Peyer's patch (tissue), 4 donors: ENCODE data around the gene TAPBPL. TPM values are rescaled to one million over a fixed set of nuclear protein-coding genes. Genes with fewer than 3 reads are reported as not detected.

Experiments
- DNase-seq, 3 donors: peaks; one replicate each; pipeline ENCODE4 v3.0.0-alpha.2; 2017 to 2019
- H3K27ac ChIP-seq, 4 donors: fragments of 200-600 bp; sonication (generic); one replicate each; pipeline ENCODE4 v1.5.1; 2016 to 2019
- H3K27me3 ChIP-seq, 2 donors: fragments of 200-600 bp; sonication (generic); one replicate each; pipeline ENCODE4 v1.5.1; 2019
- H3K36me3 ChIP-seq, 3 donors: fragments of 200-600 bp; sonication (generic); one replicate each; pipeline ENCODE4 v1.5.1; 2016 to 2019
- H3K4me1 ChIP-seq, 4 donors: fragments of 200-600 bp; sonication (generic); one replicate each; pipeline ENCODE4 v1.5.1; 2016 to 2019
- H3K4me3 ChIP-seq, 4 donors: fragments of 200-600 bp; sonication (generic); 1 replicate in 3 of 4; 2 replicates in 1 of 4; pipeline ENCODE4 v1.5.1; 2016 to 2019; ENCODE audit warnings: mild to moderate bottlenecking in 1 of 4
- H3K9me3 ChIP-seq, 4 donors: fragments of 200-600 bp; sonication (generic); one replicate each; pipeline ENCODE4 v1.5.1; 2016 to 2019; ENCODE audit warnings: mild to moderate bottlenecking in 1 of 4
- POLR2A ChIP-seq, 2 donors: fragments of 450-650 bp; IDR thresholded peaks; one replicate each; pipeline ENCODE4 v1.5.1; 2017; ENCODE audit warnings: antibody characterized with exemption in 2 of 2, mild to moderate bottlenecking in 2 of 2, moderate library complexity in 2 of 2
- total RNA-seq, 4 donors: library from RNA; depleted of rRNA; stranded (reverse); fragments of >200 nt; gene quantifications; one replicate each; pipeline ENCODE4 v1.1.0, GENCODE V29; 2016
- TF ChIP-seq, protein P1 (sequence below), 6 experiments: fragments of 450-650 bp in 4 of 6; fragments of 200-600 bp in 2 of 6; sonication (generic) in 1 of 6; IDR thresholded peaks; one replicate each; pipeline ENCODE4 v1.5.1; 2017 to 2019; ENCODE audit warnings: antibody characterized with exemption in 6 of 6, mild to moderate bottlenecking in 3 of 6, moderate library complexity in 1 of 6

TAPBPL gene
- total RNA-seq, 4 donors from 2014 or later = 44.6 to 124 (median 95.5) TPM

DNA sequence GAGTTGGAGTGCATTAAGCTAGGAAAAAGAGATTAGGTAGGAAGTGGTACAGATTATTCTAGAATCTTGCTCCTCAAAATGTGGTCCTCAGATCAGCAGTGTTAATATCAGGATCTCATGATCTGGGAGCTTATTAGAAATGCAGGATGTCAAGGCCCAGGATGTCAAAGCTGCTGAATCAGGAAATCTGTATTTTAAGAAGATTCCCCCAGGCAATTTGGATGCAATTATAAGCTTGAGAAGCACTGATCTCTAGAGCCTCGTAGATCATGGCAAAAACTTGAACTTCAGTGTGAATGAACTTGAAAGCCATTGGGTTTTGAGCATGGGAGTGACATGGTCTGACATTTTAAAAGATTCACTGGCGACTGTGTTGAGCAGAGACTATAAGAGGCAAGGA lies 48.6 kb downstream of the TAPBPL start:
- Histone ChIP-seq H3K4me3 (no peak overlapping the region), H3K36me3 (peaks cover 0 to 39% (median 0%) of the 10 kb centered on the region in 3 donors), H3K4me1 (peaks cover 0 to 3% (median 0%) of the 10 kb centered on the region in 4 donors), H3K27me3 (no peaks in the 10 kb centered on the region), H3K9me3 (no peaks in the 10 kb centered on the region), H3K27ac (no peak overlapping the region)
- no peak for DNase-seq
- TF ChIP-seq, protein P1, sequence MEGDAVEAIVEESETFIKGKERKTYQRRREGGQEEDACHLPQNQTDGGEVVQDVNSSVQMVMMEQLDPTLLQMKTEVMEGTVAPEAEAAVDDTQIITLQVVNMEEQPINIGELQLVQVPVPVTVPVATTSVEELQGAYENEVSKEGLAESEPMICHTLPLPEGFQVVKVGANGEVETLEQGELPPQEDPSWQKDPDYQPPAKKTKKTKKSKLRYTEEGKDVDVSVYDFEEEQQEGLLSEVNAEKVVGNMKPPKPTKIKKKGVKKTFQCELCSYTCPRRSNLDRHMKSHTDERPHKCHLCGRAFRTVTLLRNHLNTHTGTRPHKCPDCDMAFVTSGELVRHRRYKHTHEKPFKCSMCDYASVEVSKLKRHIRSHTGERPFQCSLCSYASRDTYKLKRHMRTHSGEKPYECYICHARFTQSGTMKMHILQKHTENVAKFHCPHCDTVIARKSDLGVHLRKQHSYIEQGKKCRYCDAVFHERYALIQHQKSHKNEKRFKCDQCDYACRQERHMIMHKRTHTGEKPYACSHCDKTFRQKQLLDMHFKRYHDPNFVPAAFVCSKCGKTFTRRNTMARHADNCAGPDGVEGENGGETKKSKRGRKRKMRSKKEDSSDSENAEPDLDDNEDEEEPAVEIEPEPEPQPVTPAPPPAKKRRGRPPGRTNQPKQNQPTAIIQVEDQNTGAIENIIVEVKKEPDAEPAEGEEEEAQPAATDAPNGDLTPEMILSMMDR (IDR thresholded peaks at IDR 0.05) = no peak
- TF ChIP-seq POLR2A (IDR thresholded peaks at IDR 0.05) = no peak

DNA sequence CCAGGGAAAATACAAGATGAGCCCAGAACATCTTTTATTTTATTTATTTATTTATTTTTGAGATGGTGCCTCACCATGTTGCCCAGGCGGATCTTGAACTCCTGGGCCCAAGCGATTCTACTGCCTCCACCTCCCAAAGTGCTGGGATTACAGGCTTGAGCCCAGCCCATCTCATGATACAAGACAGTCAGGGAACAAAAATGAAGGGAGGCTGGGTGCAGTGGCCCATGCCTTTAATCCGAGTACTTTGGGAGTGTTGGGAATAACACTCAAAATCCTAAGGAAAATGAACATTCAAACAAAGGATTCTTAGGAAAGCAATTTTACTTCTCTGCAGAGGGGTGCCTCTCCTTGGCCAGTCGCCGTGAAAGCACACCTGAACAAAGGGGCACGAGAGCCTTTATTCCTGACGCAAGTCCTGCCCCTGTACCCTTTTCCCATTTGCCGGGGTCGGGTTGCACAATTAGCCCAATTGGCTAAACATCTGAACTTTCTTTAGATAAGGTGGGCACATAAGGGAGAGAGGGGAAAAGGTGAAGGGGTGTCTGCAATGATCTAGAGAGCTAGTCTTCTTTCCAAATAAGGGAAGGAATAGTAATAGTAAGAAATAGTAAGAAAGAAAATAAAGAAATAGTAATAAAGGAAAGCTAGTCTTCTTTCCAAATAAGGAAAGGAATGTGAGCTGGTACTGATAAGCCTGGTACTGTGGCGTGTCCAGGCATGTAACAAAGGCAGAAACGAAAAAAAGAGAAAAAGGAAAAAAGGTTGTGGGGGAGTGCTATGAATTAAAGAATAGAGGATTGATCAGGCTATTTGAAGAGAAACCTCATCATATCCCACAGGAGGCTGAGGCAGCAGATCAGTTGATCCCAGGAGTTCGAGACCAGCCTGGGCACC lies 55.5 kb downstream of the TAPBPL start:
- H3K4me3 ChIP-seq = no peak overlapping the region
- TF ChIP-seq, protein P1 (IDR thresholded peaks at IDR 0.05) = no peak
- no peak for TF ChIP-seq POLR2A (IDR thresholded peaks at IDR 0.05)
- no peaks in the 10 kb centered on the region for H3K4me1 ChIP-seq
- peaks cover 0 to 35% (median 0%) of the 10 kb centered on the region in 3 donors for H3K36me3 ChIP-seq
- no peaks in the 10 kb centered on the region for H3K9me3 ChIP-seq
- H3K27ac ChIP-seq = no peak overlapping the region
- no peaks in the 10 kb centered on the region for H3K27me3 ChIP-seq
- no peak for DNase-seq

DNA sequence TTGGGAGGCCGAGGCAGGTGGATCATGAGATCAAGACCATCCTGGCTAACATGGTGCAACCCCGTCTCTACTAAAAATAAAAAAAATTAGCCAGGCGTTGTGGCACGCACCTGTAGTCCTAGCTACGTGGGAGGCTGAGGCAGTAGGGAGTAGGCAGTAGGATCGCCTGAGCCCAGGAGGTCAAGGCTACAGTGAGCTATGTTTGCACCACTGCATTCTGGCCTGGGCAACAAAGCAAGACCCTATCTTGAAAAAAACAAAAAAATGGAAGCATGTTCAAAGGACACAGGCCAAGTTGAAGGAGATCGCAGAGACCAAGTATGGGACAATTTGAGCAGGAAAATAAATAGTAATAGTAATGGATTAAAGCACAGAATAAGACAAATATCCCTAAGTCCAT lies 56.2 kb downstream of the TAPBPL start:
- TF ChIP-seq, protein P1 (IDR thresholded peaks at IDR 0.05) = no peak
- no peak for TF ChIP-seq POLR2A (IDR thresholded peaks at IDR 0.05)
- no peak for DNase-seq
- Histone ChIP-seq H3K4me3 (no peak overlapping the region), H3K4me1 (no peaks in the 10 kb centered on the region), H3K36me3 (peaks cover 0 to 41% (median 0%) of the 10 kb centered on the region in 3 donors), H3K9me3 (no peaks in the 10 kb centered on the region), H3K27me3 (no peaks in the 10 kb centered on the region), H3K27ac (no peak overlapping the region)

Other genes starting within 250 kb of the TAPBPL start
- gene PLEKHG6, start 141.4 kb upstream of the TAPBPL start, total RNA-seq = 100 to 1,000 TPM; 145 to 543 (median 176) TPM
- gene TNFRSF1A, start 110.0 kb upstream of the TAPBPL start, total RNA-seq = 100 to 1,000 TPM in 3 of 4 donors, 10 to 100 TPM in 1; 90.8 to 547 (median 393) TPM
- gene SCNN1A, start 76.5 kb upstream of the TAPBPL start, total RNA-seq = 100 to 1,000 TPM in 3 of 4 donors, 10 to 100 TPM in 1; 93.3 to 275 (median 143) TPM
- gene LTBR, start 67.9 kb upstream of the TAPBPL start, total RNA-seq = 100 to 1,000 TPM; 113 to 313 (median 294) TPM
- gene CD27, start 7.1 kb upstream of the TAPBPL start, total RNA-seq = 10 to 100 TPM in 1 of 4 donors, 1 to 10 TPM in 3; 1.0 to 20.6 (median 2.3) TPM
- 10 to 100 TPM in 2 of 4 donors, 1 to 10 TPM in 2; 5.3 to 17.4 (median 9.3) TPM for gene VAMP1, start 18.6 kb downstream of the TAPBPL start, total RNA-seq
- 10 to 100 TPM; 23.5 to 71.8 (median 61.6) TPM for gene MRPL51, start 41.2 kb downstream of the TAPBPL start, total RNA-seq
- gene NCAPD2, start 42.1 kb downstream of the TAPBPL start, total RNA-seq = 10 to 100 TPM; 26.1 to 86.6 (median 32.7) TPM
- 1,000 to 10,000 TPM; 1,939 to 3,624 (median 2,830) TPM for gene GAPDH, start 82.5 kb downstream of the TAPBPL start, total RNA-seq
- 10 to 100 TPM in 2 of 4 donors, 1 to 10 TPM in 2; 7.8 to 50.3 (median 9.5) TPM for gene IFFO1, start 104.0 kb downstream of the TAPBPL start, total RNA-seq
- 100 to 1,000 TPM in 1 of 4 donors, 10 to 100 TPM in 3; 21.4 to 135 (median 43.6) TPM for gene NOP2, start 116.2 kb downstream of the TAPBPL start, total RNA-seq
- gene CHD4, start 155.3 kb downstream of the TAPBPL start, total RNA-seq = 100 to 1,000 TPM; 129 to 209 (median 167) TPM
- gene LPAR5, start 183.9 kb downstream of the TAPBPL start, total RNA-seq = 10 to 100 TPM; 18.7 to 36.2 (median 25.3) TPM
- gene ACRBP, start 195.4 kb downstream of the TAPBPL start, total RNA-seq = 10 to 100 TPM in 2 of 4 donors, 1 to 10 TPM in 2; 5.1 to 12.1 (median 10.3) TPM
- 100 to 1,000 TPM in 1 of 4 donors, 10 to 100 TPM in 3; 32.6 to 109 (median 45.4) TPM for gene ING4, start 211.1 kb downstream of the TAPBPL start, total RNA-seq
- gene ZNF384, start 237.3 kb downstream of the TAPBPL start, total RNA-seq = 10 to 100 TPM; 35.6 to 96.6 (median 80.2) TPM
- gene PIANP, start 248.8 kb downstream of the TAPBPL start, total RNA-seq = not detected